ENCODE results near the gene ELK3. TPM values are rescaled to one million over a fixed set of nuclear protein-coding genes. Genes with fewer than 3 reads are reported as not detected.

Gene ELK3
- total RNA-seq, 1 donor = 26.1 TPM

GRCh38 chr12:96248136-96248931 lies 54.2 kb downstream of the ELK3 start:
- DNase-seq (ENCODE audit: low read depth in 2 of 3, low spot score in 2 of 3) = no peak

GRCh38 chr12:96249196-96250118 lies 55.3 kb downstream of the ELK3 start:
- DNase-seq (ENCODE audit: low read depth in 2 of 3, low spot score in 2 of 3) = no peak

- no peak for DNase-seq (ENCODE audit: low read depth in 2 of 3, low spot score in 2 of 3)
These were observed 56.0 kb downstream of the ELK3 start for GRCh38 chr12:96250119-96250685.

- no peak for DNase-seq (ENCODE audit: low read depth in 2 of 3, low spot score in 2 of 3)
These were observed 60.9 kb downstream of the ELK3 start for GRCh38 chr12:96255077-96255476.

GRCh38 chr12:96256672-96257361 lies 62.6 kb downstream of the ELK3 start:
- DNase-seq (ENCODE audit: low read depth in 2 of 3, low spot score in 2 of 3) = no peak

- no peak for DNase-seq (ENCODE audit: low read depth in 2 of 3, low spot score in 2 of 3)
These were observed 63.5 kb downstream of the ELK3 start for GRCh38 chr12:96257550-96258103.

GRCh38 chr12:96258104-96258961 lies 64.2 kb downstream of the ELK3 start:
- no peak for DNase-seq (ENCODE audit: low read depth in 2 of 3, low spot score in 2 of 3)

- no peak for DNase-seq (ENCODE audit: low read depth in 2 of 3, low spot score in 2 of 3)
These were observed 66.1 kb downstream of the ELK3 start for GRCh38 chr12:96260231-96260630.

GRCh38 chr12:96260644-96261043 lies 66.5 kb downstream of the ELK3 start:
- no peak for DNase-seq (ENCODE audit: low read depth in 2 of 3, low spot score in 2 of 3)

- DNase-seq (ENCODE audit: low read depth in 2 of 3, low spot score in 2 of 3) = no peak
These were observed 67.4 kb downstream of the ELK3 start for GRCh38 chr12:96261557-96261956.

- DNase-seq (ENCODE audit: low read depth in 2 of 3, low spot score in 2 of 3) = no peak
These were observed 69.3 kb downstream of the ELK3 start for GRCh38 chr12:96263449-96263902.

GRCh38 chr12:96265400-96265799 lies 71.2 kb downstream of the ELK3 start:
- DNase-seq (ENCODE audit: low read depth in 2 of 3, low spot score in 2 of 3) = no peak

GRCh38 chr12:96265836-96266235 lies 71.7 kb downstream of the ELK3 start:
- DNase-seq (ENCODE audit: low read depth in 2 of 3, low spot score in 2 of 3) = no peak

GRCh38 chr12:96266238-96266637 lies 72.1 kb downstream of the ELK3 start:
- DNase-seq (ENCODE audit: low read depth in 2 of 3, low spot score in 2 of 3) = no peak

GRCh38 chr12:96271469-96272199 lies 77.5 kb downstream of the ELK3 start:
- no peak for DNase-seq (ENCODE audit: low read depth in 2 of 3, low spot score in 2 of 3)

- DNase-seq (ENCODE audit: low read depth in 2 of 3, low spot score in 2 of 3) = no peak
These were observed 80.2 kb downstream of the ELK3 start for GRCh38 chr12:96274331-96274730.

GRCh38 chr12:96285158-96285557 lies 91.0 kb downstream of the ELK3 start:
- peak in 1 of 3 donors; percentile 25 for DNase-seq (ENCODE audit: low read depth in 2 of 3, low spot score in 2 of 3)

- no peak for DNase-seq (ENCODE audit: low read depth in 2 of 3, low spot score in 2 of 3)
These were observed 94.9 kb downstream of the ELK3 start for GRCh38 chr12:96289067-96289466.

- DNase-seq (ENCODE audit: low read depth in 2 of 3, low spot score in 2 of 3) = no peak
These were observed 98.9 kb downstream of the ELK3 start for GRCh38 chr12:96293093-96293492.
